GM19099 (cell line): ENCODE data around the gene HINT2.

Experiments used
- POLR2A ChIP-seq: IDR thresholded peaks from 3 replicates; pipeline ENCODE4 v1.6.1; 2011; ENCODE audit warnings: low read depth; ENCODE audit not compliant: insufficient read length; ENCODE audit errors: extremely low read depth

Gene HINT2

DNA sequence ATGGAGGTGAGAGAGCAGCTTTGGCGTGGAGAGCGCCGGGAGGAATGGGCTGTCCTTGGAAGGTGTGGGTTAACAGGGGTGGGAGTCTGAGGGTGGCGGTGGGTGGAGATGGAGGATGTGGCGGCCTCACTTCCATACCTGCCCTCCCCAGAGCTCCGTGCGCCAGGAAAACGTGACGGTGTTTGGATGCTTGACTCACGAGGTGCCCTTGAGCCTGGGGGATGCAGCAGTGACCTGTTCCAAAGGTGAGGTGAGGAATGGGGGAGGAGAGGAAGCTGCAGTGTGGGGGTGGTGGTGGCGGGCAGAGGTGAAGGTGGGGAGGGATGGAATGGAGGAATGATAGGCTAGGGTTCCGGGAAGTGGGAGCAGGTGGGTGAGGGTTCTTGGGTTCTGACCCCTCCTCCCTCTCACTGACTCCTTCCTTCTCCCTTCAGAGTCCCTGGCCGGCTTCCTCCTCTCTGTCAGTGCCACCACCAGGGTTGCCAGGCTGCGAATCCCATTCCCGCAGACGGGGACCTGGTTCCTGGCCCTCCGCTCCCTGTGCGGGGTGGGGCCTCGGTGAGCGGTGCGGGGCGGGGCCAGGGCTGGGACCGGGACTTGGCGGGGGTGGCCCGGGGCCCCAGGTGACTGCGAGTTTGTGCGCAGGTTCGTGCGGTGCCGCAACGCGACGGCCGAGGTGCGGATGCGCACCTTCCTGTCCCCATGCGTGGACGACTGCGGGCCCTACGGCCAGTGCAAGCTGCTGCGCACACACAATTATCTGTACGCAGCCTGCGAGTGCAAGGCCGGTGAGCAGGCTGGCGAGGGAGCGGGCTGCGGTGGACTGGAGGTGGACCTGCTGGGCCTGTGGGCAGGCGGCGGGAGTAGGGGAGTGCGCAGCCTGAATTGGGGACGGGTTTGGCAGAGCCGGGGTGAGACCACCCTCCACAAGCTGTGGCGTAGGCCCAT lies 31.3 kb upstream of the HINT2 start:
- no peak for TF ChIP-seq POLR2A

DNA sequence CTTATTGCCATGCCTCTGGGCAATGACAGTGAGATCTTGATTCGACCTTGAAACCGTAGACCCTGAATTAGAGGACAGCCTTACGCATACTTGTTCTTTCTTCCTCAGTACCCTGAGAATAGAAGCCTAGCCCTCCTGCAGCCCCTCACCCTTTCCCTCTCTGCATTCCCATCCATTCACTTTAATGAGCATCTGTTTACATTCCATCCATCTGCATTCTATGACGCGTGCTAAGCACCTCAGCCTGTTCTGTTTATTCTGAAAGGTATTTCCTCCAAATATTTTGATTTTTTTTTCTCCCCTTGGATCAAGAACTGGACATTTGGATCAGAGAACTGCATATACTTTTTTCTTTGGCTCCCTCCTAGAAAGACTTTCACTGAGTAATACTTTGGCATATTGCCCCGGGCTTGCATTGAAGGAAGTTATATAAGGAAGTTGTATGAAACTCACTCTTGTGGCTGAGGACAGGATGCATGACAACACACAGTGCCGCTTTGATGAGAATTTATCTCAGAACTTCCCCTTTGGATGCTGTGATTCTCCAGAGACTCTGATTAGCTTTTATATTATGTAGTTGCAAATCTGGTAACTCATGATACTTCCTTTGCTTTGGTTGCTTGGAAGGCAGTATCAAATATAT lies 29.9 kb upstream of the HINT2 start:
- TF ChIP-seq POLR2A = no peak

DNA sequence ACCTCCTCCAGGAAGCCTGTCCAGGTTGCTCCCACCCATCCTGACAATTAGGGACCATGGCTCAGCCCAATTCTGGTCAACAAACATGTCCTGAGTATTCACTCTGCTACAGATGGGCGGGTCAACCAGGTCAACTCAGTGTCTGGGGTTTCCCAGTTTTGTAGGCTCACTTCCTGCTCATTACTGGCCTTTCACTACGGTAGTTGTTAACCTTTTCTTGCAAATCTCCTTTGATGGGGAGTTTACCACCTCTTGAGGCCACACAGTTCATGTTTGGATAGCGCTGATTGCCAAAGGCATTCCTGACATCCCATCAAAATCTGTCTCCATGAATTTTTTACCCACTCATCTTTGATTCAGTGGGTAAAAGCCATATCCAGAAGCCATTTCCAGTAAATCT lies 28.0 kb upstream of the HINT2 start:
- TF ChIP-seq POLR2A = no peak

DNA sequence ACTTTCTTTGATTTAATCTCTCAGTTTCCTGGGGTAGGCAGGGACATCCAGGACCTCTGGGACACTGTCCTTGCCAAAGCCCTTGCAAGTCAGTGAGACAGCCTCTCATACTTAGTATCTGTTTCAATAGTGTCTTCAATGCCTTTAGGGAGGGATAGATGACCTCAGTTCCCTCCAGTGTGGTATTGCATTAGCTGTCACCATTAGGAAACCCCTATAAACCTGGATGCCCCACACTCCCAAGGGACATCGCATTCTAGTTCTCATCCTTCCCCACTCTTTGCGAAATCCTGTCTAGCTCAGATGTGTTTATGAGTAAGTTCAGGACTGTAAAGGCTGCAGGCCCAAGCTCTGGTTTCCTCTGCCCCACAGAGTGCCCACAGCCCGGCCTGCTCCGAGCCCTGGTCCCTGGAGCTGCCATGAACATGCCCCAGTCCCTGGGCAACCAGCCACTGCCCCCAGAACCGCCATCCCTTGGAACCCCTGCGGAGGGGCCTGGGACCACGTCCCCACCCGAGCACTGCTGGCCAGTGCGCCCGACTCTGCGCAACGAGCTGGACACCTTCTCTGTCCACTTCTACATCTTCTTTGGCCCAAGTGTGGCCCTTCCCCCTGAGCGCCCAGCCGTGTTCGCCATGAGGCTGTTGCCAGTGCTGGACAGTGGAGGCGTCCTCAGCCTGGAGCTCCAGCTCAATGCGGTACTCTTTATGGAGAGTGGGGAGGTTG lies 27.3 kb upstream of the HINT2 start:
- no peak for TF ChIP-seq POLR2A

DNA sequence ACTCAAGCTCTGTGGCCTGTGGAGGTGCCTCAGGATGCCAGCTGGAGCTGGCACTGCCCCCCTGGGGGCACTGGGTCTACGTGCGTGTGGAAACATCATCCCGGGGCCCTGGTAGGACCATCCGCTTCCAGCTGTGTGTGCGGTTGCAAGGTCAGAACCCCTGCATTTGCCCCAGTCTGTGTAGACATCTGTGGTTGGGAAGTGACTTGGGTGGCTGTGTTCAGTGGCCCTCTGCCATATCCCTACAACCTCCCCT lies 26.7 kb upstream of the HINT2 start:
- TF ChIP-seq POLR2A = no peak

DNA sequence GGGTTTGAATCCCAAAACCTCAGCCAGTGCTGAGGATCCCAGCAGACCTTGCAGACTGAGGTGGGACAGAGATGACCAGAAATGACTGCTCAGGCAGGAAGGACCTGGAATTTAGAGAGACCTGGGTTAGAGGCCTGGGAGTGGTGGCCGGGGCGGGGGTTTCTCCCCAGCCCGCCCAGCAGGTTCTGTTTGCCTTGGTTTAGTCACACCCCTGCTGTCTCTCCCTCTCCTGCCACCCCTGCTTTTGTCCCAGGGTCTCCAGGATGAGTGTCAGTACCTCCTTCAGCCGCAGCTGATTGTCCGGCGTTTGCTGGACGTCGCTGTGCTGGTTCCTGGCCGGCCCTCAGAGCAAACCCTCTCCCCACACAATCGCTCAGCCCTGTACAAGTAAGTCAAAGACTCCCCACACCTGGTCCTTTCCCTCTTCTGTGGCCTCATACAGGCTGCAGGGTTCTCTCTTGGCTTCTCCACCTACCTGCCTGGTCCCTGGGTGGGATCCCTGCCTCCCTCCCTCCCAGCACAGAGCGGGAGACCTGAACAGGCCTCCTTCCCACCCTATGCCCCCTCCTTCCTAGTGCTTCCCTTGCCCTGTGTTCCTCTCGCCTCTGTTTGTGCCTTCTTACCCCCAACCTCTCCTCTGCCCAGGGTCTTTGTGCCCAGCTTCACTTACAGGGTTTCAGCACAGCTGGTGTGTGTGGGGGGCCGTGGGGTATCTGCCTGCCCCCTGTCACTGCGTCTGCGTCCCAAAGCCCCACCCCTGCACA lies 26.2 kb upstream of the HINT2 start:
- TF ChIP-seq POLR2A = no peak

DNA sequence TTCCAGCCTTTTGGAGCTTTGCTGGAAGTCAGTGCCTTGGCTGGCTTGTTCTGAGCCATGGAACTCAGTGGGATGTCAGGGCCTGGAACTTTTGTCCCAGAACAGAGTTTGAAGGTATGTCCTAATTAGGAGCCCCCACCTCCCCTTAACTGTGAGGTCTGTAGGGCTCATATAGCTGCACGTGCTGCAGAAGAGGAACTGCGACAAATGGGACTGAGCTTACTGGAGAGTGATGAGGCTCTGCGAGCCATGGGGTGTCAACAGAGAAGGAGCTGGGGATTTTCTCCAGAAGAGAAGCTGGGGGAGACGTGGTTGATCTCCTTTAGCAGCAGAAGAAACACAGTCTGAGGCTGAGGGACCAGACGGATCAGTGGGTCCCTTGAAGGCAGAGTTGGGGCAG lies 25.1 kb upstream of the HINT2 start:
- TF ChIP-seq POLR2A = no peak

DNA sequence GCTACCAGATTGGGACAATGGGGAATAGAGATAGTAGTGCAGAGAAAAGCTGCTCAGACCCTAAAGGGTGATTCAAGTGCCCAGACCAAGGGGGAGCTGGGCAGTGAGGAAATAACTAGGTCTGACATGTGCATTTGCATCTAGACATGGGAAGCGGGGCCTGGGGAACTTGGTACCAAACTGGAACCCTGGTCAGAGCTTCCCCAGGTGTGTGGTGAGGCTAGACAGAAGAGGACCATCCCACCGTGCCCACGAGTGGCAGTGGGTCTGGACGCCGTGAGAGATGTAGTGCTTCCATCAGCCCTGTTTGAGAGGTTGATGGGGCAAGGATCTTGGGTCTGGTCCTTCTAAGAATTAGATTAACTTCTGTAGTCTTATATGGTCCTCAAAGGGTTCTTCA lies 21.8 kb upstream of the HINT2 start:
- no peak for TF ChIP-seq POLR2A

DNA sequence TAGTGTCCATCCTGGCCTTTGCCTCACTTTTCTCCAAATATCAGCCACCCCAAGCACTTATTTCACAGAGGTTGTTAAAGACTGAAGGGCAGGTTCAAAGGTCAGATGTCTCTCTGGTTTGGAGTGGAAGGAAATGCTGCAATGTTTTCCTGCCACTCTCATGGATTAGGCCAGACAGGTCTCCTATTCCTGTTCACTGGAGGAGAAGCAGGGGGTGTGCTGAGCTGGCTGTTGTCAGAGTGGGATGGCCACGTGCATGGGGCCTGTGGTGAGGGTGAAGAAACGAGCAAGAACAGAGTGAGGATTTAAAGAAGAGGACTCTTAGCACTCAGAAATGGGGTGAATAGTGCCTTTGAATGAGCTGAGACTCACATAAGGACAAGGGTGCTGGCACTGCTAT lies 20.9 kb upstream of the HINT2 start:
- TF ChIP-seq POLR2A = no peak

DNA sequence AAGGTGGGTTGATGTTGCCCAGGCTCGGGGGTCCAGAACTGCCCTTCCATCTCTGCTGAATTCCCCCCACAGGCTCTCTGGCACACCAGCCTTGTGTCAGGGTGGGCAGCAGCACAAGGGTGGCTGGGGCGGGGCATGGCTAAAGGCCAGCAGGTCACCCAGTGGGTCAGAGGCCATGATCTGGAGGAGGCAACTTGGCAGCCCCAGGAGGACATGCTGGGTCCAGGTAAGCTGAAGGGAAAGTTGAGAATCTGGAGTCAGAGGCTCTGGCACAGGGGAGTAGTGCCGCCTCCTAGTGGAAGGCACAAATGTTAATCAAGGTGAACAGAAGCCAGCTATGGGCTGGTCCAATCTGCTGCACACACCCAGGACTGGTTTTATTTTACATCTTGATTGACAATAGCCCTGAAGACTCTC lies 20.4 kb upstream of the HINT2 start:
- TF ChIP-seq POLR2A = no peak

DNA sequence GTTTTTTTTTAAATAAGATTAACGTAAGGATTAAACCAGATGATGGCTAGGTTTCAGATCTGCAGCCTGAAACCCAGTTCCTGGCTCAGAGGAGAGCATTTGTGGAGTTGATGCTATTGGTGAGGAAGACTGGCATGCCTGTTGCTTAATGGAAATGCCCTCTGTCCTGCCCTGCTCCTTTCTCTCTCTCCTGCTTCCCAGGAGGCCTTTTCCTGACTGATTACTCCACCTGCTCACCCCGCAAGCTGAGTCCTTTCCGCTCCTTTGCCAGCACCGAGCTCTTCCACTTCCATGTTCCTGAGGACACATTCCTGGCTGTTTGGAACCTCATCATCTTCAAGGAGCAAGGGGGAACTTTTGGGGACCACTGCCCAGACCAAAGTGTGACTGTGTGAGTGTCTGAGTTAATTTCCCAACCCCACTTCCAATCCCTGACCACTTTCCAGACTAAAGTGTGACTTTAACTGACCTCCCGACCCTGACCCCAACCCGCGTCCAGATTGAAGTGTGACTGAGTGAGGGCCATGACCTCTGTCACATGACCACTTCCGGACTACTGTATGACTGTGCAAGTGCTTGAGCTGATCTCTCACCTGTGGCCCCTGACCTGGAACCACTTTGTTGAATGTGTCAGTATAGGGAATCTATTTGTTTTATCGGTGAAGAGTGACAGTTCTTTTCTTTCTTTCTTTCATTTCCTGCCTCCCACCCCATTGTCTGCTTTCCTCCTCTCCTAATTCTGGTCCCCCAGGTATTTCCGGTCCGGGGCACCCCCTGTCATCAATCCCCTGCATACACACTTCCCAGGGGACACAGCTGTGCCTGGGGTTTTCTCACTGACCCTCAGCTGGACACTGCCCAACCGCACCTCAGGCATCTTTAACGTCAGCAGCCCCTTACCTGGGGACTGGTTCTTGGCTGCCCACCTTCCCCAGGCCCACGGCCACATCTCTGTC lies 19.7 kb upstream of the HINT2 start:
- no peak for TF ChIP-seq POLR2A

DNA sequence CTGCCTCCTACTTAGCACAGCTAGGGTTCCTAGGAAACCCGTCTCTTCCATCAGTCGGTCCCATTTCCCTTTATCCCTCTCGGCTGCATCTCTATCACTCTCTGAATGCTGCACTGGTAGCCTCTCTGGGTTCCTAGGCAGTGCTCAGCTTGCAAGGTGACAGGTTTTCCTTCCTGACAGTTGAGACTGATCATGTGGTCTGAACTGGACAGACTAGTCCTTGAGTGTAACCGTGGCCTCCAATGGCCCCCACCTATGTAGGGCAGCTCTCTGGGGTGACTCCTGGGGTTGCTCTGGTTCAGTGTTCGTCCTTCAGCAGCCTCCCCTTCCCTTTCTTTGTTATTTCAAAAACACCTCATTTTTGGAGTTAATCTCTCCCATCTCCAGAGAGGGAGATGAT lies 18.0 kb upstream of the HINT2 start:
- no peak for TF ChIP-seq POLR2A

DNA sequence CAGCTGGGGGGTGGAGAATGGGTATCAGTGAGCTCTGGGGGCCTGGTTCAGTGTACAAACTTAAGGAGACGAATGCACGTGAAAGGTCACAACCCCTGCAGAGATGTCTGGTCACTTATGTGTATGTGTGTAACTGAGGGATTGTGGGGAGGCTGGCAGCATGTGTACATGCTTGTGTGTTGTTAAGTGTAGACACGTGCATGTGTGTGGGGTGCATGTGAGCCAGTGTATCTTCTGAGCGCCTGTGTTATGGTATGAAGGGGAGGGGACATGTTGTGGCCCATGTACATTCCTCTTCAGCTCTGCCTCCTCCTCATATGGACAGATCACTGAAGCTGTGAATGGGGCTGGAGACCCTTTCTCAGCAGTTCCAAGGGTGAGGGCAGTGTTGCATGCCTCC lies 16.2 kb upstream of the HINT2 start:
- no peak for TF ChIP-seq POLR2A

DNA sequence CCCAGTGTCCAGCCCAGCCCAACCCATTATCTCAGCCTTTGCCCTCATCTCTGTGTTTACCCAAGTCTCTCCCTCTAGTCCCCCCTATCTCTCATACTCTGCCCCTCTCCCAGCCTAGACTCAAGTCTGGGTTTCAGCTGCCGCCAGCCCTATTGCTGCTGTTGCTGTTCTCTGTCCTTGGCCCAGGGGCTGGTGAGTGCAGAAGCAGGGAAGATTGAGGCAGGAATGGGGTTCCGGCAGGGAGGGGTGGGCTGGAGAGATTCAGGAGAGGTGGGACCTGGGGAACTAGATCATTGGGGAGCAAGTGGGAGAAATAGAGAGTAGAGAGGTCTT lies 14.9 kb upstream of the HINT2 start:
- TF ChIP-seq POLR2A = no peak

DNA sequence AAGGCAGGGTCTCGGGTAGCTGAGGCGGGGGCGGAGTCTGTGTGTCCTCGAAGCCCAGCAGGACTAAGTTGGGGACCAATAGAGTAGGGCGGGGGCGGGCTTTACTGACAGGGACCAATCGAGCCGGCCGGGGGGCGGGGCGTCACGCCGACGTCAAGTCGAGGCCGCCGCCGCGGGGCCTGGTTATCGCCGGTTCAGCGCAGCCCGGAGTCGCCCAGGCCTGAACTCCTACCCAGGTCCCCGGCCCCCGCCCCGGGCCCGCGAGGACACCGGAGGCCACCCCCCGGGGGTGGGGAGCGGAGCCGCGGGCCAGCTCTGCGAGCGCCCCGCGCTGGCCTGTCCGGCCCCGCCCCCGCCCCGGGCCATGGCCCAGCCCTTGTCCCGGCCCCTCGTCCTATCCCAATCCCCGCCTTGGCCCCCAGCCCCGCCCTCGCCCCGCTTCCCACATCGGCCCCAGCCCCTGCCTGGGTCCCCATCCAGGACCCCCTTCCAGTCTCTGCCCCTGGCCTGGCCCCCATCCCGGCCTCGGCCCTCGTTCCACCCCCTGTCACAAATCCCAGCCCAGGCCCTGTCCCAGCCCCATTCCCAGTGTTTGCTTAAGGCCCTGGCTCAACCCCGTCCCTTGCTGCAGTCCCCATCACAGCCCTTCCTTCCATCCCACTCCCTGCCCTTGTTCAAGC lies 14.4 kb upstream of the HINT2 start, which contains the start of gene TMEM8B:
TSS of gene TMEM8B (plus strand) at position 145 of the 680 bp plus-strand sequence. CDS start at position 365, 220 bp downstream.
- peak; percentile 60 for TF ChIP-seq POLR2A
